Hepatocyte (in vitro differentiated cells): ENCODE measurements around the gene PPM1H.

ENCODE experiments used
- EZH2 ChIP-seq: fragments of 200-600 bp; sonication (generic); IDR thresholded peaks from 2 replicates; pipeline ENCODE4 v1.6.1; 2016; ENCODE audit warnings: antibody characterized with exemption, mild to moderate bottlenecking, borderline replicate concordance
- EZH2phosphoT487 ChIP-seq: fragments of 200-600 bp; sonication (generic); IDR thresholded peaks from one replicate; pipeline ENCODE4 v1.6.1; 2018; ENCODE audit warnings: antibody characterized with exemption, mild to moderate bottlenecking, low read depth, moderate library complexity; ENCODE audit not compliant: unreplicated experiment, severe bottlenecking
- TF ChIP-seq, protein P1 (sequence below): fragments of 200-600 bp; sonication (generic); IDR thresholded peaks from 2 replicates; pipeline ENCODE4 v1.5.1; 2016; ENCODE audit warnings: antibody characterized with exemption, mild to moderate bottlenecking; ENCODE audit not compliant: poor library complexity

DNA sequence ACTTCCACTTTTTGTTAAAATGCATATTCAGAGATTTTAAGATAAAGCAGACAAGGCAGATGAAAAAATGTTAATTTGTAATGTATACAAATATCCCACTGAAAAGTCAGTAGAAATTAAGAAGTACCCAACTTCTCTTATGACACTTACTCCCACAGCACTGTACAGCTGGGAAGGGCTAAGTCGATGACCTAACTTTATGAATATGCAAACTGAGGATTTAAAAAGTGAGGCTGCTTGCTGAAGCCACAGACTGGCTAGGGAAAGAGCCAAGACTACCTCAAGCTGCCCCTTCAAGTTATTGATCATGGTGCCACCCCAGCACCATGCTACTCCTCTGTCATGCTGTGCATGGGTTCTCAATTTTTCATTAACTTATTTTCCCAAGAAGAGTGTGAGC lies 17.0 kb downstream of the PPM1H start:
- TF ChIP-seq EZH2 (no peak), EZH2phosphoT487 (no peak)
- TF ChIP-seq, protein P1, sequence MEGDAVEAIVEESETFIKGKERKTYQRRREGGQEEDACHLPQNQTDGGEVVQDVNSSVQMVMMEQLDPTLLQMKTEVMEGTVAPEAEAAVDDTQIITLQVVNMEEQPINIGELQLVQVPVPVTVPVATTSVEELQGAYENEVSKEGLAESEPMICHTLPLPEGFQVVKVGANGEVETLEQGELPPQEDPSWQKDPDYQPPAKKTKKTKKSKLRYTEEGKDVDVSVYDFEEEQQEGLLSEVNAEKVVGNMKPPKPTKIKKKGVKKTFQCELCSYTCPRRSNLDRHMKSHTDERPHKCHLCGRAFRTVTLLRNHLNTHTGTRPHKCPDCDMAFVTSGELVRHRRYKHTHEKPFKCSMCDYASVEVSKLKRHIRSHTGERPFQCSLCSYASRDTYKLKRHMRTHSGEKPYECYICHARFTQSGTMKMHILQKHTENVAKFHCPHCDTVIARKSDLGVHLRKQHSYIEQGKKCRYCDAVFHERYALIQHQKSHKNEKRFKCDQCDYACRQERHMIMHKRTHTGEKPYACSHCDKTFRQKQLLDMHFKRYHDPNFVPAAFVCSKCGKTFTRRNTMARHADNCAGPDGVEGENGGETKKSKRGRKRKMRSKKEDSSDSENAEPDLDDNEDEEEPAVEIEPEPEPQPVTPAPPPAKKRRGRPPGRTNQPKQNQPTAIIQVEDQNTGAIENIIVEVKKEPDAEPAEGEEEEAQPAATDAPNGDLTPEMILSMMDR = no peak
